H1 (cell line): ENCODE measurements around the gene TMEM41A. TPM values are rescaled to one million over a fixed set of nuclear protein-coding genes. Genes with fewer than 3 reads are reported as not detected.

Source experiments
- CTCF ChIA-PET: fragments of 300-600 bp; sonication (Branson Sonifier 250); formaldehyde crosslinking; loops from one replicate; lab custom pipeline; 2021; ENCODE audit not compliant: partially characterized antibody; lab: Charles Lee
- POLR2A ChIA-PET: fragments of 300-600 bp; sonication (Branson Sonifier 250); formaldehyde crosslinking; loops from one replicate; lab custom pipeline; 2021; ENCODE audit warnings: inconsistent platforms; ENCODE audit not compliant: partially characterized antibody; lab: Charles Lee
- DNase-seq, 2 experiments: peaks; one replicate each; pipeline versions ENCODE4 v3.0.0 to v3.0.0-alpha.2; 2010 to 2022; ENCODE audit warnings: low spot score in 2 of 2, low read depth in 1 of 2, mixed read lengths in 1 of 2
- FAIRE-seq: peaks from 2 replicates; lab custom pipeline; 2011; peaks lifted over from hg19 to GRCh38; lab: Jason Lieb, UNC
- H2AFZ ChIP-seq: 2 replicates; pipeline ENCODE4 v1.8.1; 2012; ENCODE audit warnings: low read length, inconsistent platforms
- H2AK5ac ChIP-seq: 2 replicates; pipeline ENCODE4 v1.6.1; 2013; ENCODE audit warnings: low read depth, low read length
- H2BK120ac ChIP-seq: replicated peaks from 2 replicates; pipeline ENCODE3; 2013; ENCODE audit warnings: low read depth, low read length, inconsistent platforms
- H2BK12ac ChIP-seq: 2 replicates; pipeline ENCODE4 v1.6.1; 2013; ENCODE audit warnings: low read depth, low read length
- H2BK15ac ChIP-seq: 2 replicates; pipeline ENCODE4 v1.6.1; 2013; ENCODE audit warnings: low read length
- H2BK20ac ChIP-seq: 2 replicates; pipeline ENCODE4 v1.6.1; 2013; ENCODE audit warnings: low read length
- H2BK5ac ChIP-seq: 2 replicates; pipeline ENCODE4 v1.6.1; 2013; ENCODE audit warnings: low read depth, low read length
- H3K14ac ChIP-seq: 2 replicates; pipeline ENCODE4 v1.6.1; 2013; ENCODE audit warnings: inconsistent platforms; ENCODE audit not compliant: insufficient read length
- H3K18ac ChIP-seq: 2 replicates; pipeline ENCODE4 v1.6.1; 2013; ENCODE audit warnings: low read length; ENCODE audit errors: extremely low read depth
- H3K23ac ChIP-seq: 2 replicates; pipeline ENCODE4 v1.6.1; 2013; ENCODE audit warnings: inconsistent platforms; ENCODE audit not compliant: insufficient read length
- H3K23me2 ChIP-seq: 2 replicates; pipeline ENCODE4 v1.6.1; 2013; ENCODE audit warnings: low read depth, low read length
- H3K27ac ChIP-seq: 2 replicates; pipeline ENCODE4 v1.6.1; 2011; ENCODE audit warnings: low read depth, low read length, inconsistent platforms
- H3K27me3 ChIP-seq, 4 experiments: replicated peaks in 1 of 4; 1 replicate in 1 of 4; 2 replicates in 3 of 4; pipeline versions ENCODE4 v1.6.1 to v1.8.1; 2011 to 2013; ENCODE audit warnings: low read length in 3 of 4, mild to moderate bottlenecking in 3 of 4, inconsistent platforms in 2 of 4, mixed read lengths in 2 of 4, moderate library complexity in 1 of 4; ENCODE audit not compliant: control insufficient read depth in 3 of 4, insufficient read depth in 3 of 4; ENCODE audit errors: extremely low read depth in 1 of 4
- H3K36me3 ChIP-seq, 4 experiments: 2 replicates each; pipeline versions ENCODE4 v1.6.1 to v1.8.1; 2011 to 2013; ENCODE audit warnings: mild to moderate bottlenecking in 4 of 4, low read length in 3 of 4, moderate library complexity in 2 of 4, control low read depth in 1 of 4, inconsistent platforms in 1 of 4; ENCODE audit not compliant: insufficient read depth in 4 of 4, control insufficient read depth in 2 of 4
- H3K4ac ChIP-seq: replicated peaks from 2 replicates; pipeline ENCODE3; 2013; ENCODE audit warnings: low read length, low read depth, mixed read lengths, inconsistent platforms; ENCODE audit not compliant: insufficient read length
- H3K4me1 ChIP-seq, 4 experiments: replicated peaks in 1 of 4; 1 replicate in 1 of 4; 2 replicates in 3 of 4; pipeline versions ENCODE4 v1.6.1 to v1.8.1; 2011 to 2013; ENCODE audit warnings: low read length in 3 of 4, inconsistent platforms in 2 of 4, mixed read lengths in 1 of 4; ENCODE audit not compliant: insufficient read depth in 4 of 4, control insufficient read depth in 3 of 4
- H3K4me2 ChIP-seq, 2 experiments: 2 replicates each; pipeline versions ENCODE4 v1.6.1 to v1.8.1; 2011 to 2013; ENCODE audit warnings: low read depth in 2 of 2, low read length in 2 of 2, control low read depth in 1 of 2, inconsistent platforms in 1 of 2, mild to moderate bottlenecking in 1 of 2; ENCODE audit not compliant: insufficient read depth in 1 of 2
- H3K4me3 ChIP-seq, 4 experiments: fragments of 200-600, 300-600 bp in 1 of 4; sonication (generic), shearing (Covaris generic), sonication (Bioruptor Twin) in 1 of 4; 2 replicates each; pipeline versions ENCODE4 v1.5.1 to v1.8.1; 2011 to 2016; ENCODE audit warnings: low read length in 4 of 4, low read depth in 3 of 4, control low read depth in 2 of 4, inconsistent platforms in 2 of 4, mild to moderate bottlenecking in 2 of 4, mixed read lengths in 1 of 4, moderate library complexity in 1 of 4; ENCODE audit not compliant: insufficient read depth in 2 of 4; ENCODE audit errors: extremely low read depth in 1 of 4
- H3K56ac ChIP-seq: replicated peaks from 2 replicates; pipeline ENCODE3; 2013; ENCODE audit warnings: low read depth, mild to moderate bottlenecking, mixed read lengths, low read length, inconsistent platforms; ENCODE audit not compliant: insufficient read length
- H3K79me1 ChIP-seq: 2 replicates; pipeline ENCODE4 v1.6.1; 2013; ENCODE audit warnings: low read depth, low read length, control low read depth
- H3K79me2 ChIP-seq, 2 experiments: 2 replicates each; pipeline versions ENCODE4 v1.6.1 to v1.8.1; 2012 to 2013; ENCODE audit warnings: low read length in 2 of 2, mild to moderate bottlenecking in 2 of 2, inconsistent platforms in 1 of 2; ENCODE audit not compliant: insufficient read depth in 2 of 2, control insufficient read depth in 1 of 2
- H3K9ac ChIP-seq, 4 experiments: replicated peaks in 1 of 4; 1 replicate in 1 of 4; 2 replicates in 3 of 4; pipeline versions ENCODE4 v1.6.1 to v1.8.1; 2011 to 2013; ENCODE audit warnings: low read depth in 3 of 4, low read length in 3 of 4, control low read depth in 2 of 4, mild to moderate bottlenecking in 2 of 4, moderate library complexity in 2 of 4, inconsistent platforms in 1 of 4; ENCODE audit errors: extremely low read depth in 1 of 4
- H3K9me3 ChIP-seq, 2 experiments: 2 replicates each; pipeline versions ENCODE4 v1.6.1 to v1.8.1; 2012 to 2013; ENCODE audit warnings: mild to moderate bottlenecking in 2 of 2, moderate library complexity in 2 of 2, control low read depth in 1 of 2, inconsistent platforms in 1 of 2, low read depth in 1 of 2, low read length in 1 of 2, mixed read lengths in 1 of 2; ENCODE audit not compliant: insufficient read depth in 2 of 2
- H4K20me1 ChIP-seq, 2 experiments: replicated peaks in 1 of 2; 2 replicates each; pipeline versions ENCODE3 to v1.8.1; 2011 to 2013; ENCODE audit warnings: inconsistent platforms in 2 of 2, low read length in 2 of 2, mild to moderate bottlenecking in 1 of 2; ENCODE audit not compliant: insufficient read depth in 2 of 2, control insufficient read depth in 1 of 2
- H4K5ac ChIP-seq: 2 replicates; pipeline ENCODE4 v1.6.1; 2013; ENCODE audit warnings: low read length, low read depth, mixed read lengths, inconsistent platforms; ENCODE audit not compliant: insufficient read length
- H4K8ac ChIP-seq: 2 replicates; pipeline ENCODE4 v1.8.0; 2013; ENCODE audit warnings: mild to moderate bottlenecking, moderate library complexity, low read length, inconsistent platforms; ENCODE audit not compliant: insufficient read depth; ENCODE audit errors: extremely low read depth
- H4K91ac ChIP-seq: replicated peaks from 2 replicates; pipeline ENCODE3; 2013; ENCODE audit warnings: low read length, mixed read lengths, inconsistent platforms; ENCODE audit not compliant: insufficient read length
- ATF2 ChIP-seq: IDR thresholded peaks from 2 replicates; pipeline ENCODE4 v1.6.1; 2012; ENCODE audit warnings: low read length, inconsistent platforms
- BACH1 ChIP-seq: IDR thresholded peaks from 2 replicates; pipeline ENCODE4 v1.6.1; 2012; ENCODE audit warnings: low read length, improper control_type of control experiment
- BRCA1 ChIP-seq: IDR thresholded peaks from 2 replicates; pipeline ENCODE4 v1.6.1; 2012; ENCODE audit warnings: low read depth, low read length, improper control_type of control experiment
- CHD1 ChIP-seq: IDR thresholded peaks from 2 replicates; pipeline ENCODE4 v1.6.1; 2012; ENCODE audit warnings: low read depth, low read length, improper control_type of control experiment
- CTBP2 ChIP-seq: IDR thresholded peaks from 2 replicates; pipeline ENCODE4 v1.7.0; 2011; ENCODE audit warnings: borderline replicate concordance, mild to moderate bottlenecking, moderate library complexity, mixed read lengths, low read length; ENCODE audit not compliant: insufficient read depth, insufficient read length
- HDAC6 ChIP-seq: IDR thresholded peaks from one replicate; pipeline ENCODE4 v1.7.1; 2012; ENCODE audit warnings: low read depth, mild to moderate bottlenecking, inconsistent platforms, low read length, moderate library complexity
- KDM5A ChIP-seq: fragments of 200-600 bp; IDR thresholded peaks from 2 replicates; pipeline ENCODE4 v1.7.1; 2012; ENCODE audit warnings: mild to moderate bottlenecking, low read length, inconsistent platforms, mixed read lengths
- MAFK ChIP-seq: IDR thresholded peaks from 2 replicates; pipeline ENCODE4 v1.6.1; 2012; ENCODE audit warnings: low read depth, mild to moderate bottlenecking, improper control_type of control experiment, low read length
- RAD21 ChIP-seq, 2 experiments: IDR thresholded peaks in 1 of 2; conservative IDR thresholded peaks in 1 of 2; 2 replicates each; pipeline ENCODE4 v1.6.1; 2011; ENCODE audit warnings: low read depth in 2 of 2, low read length in 2 of 2, improper control_type of control experiment in 1 of 2, inconsistent platforms in 1 of 2, mild to moderate bottlenecking in 1 of 2, moderate library complexity in 1 of 2
- RXRA ChIP-seq: IDR thresholded peaks from 2 replicates; pipeline ENCODE4 v1.6.1; 2011; ENCODE audit warnings: low read depth, mild to moderate bottlenecking, low read length, moderate library complexity; ENCODE audit not compliant: insufficient read depth
- SUZ12 ChIP-seq: fragments of 200-600 bp; sonication (generic); IDR thresholded peaks from 2 replicates; pipeline ENCODE4 v1.6.1; 2012; ENCODE audit warnings: mild to moderate bottlenecking, inconsistent platforms, low read length, moderate library complexity, mixed read lengths
- TAF7 ChIP-seq: optimal IDR thresholded peaks from 2 replicates; pipeline ENCODE3; 2011; ENCODE audit warnings: low read depth, mild to moderate bottlenecking, inconsistent platforms, low read length, moderate library complexity, borderline replicate concordance
- ZNF274 ChIP-seq: IDR thresholded peaks from 2 replicates; pipeline ENCODE4 v1.7.0; 2012; ENCODE audit warnings: low read length, borderline replicate concordance; ENCODE audit errors: extremely low read depth
- WGBS, 2 experiments: shearing (Covaris generic) in 1 of 2; methylation state at CpG; one replicate each; pipeline versions ENCODE4 v1.1.6 to v1.1.7; 2013 to 2015; ENCODE audit warnings: low lambda C conversion rate in 2 of 2, mixed read lengths in 2 of 2, inconsistent platforms in 1 of 2, low coverage in 1 of 2, missing lambda C conversion rate in 1 of 2; ENCODE audit not compliant: insufficient replicate concordance in 2 of 2, insufficient coverage in 1 of 2, insufficient read length in 1 of 2; ENCODE audit errors: extremely low coverage in 1 of 2, missing lambda C conversion rate in 1 of 2; 5-methylcytosine and 5-hydroxymethylcytosine counted together
- polyA plus RNA-seq, 7 experiments: library from polyadenylated mRNA; depleted of rRNA in 3 of 7; stranded (reverse) in 5 of 7; unstranded in 2 of 7; fragments of >200 nt in 5 of 7; fragments of 200-250 nt in 2 of 7; gene quantifications; 1 replicate in 5 of 7; 2 replicates in 1 of 7; 4 replicates in 1 of 7; pipeline versions ENCODE4 v1.2.1 to v1.2.3, GENCODE V29; 2011 to 2013; ENCODE audit warnings: missing spikeins in 2 of 7, mixed read lengths in 2 of 7
- total RNA-seq: library from RNA; stranded (reverse); fragmentation: NEBNext Ultra II Directional; extraction: Animal tissue kit (Norgen Biotek cat#: 25700); gene quantifications from 2 replicates; pipeline ENCODE4 v1.2.1, GENCODE V29; 2021

TMEM41A gene
- total and polyA plus RNA-seq, 2 of the 8 experiments (the other 6 are each of a cell fraction or from before 2014, with no cell fraction given): 14.1 to 17.5 TPM

DNA sequence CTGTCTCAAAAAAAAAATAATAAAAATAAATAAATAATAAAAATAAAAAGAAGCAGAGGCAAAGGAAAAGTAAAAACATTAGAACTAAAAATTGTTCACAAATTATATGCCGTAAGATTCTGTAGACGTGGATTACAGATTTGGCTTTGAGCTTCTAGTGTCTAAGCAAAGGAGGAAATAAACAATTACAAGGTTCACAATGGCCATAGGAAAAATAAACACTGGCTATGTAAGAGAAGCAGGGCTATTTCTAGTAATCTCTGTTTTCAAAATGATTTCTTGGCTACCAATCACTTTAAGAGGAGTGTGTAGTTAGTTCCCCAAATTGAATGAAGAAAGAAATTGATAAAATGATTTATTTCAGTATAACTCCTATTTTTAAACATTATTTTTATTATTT is 54.5 kb downstream of the TMEM41A start:
- CTCF ChIA-PET: interaction anchor here (0.9 to 1.4 kb wide), 2 partner anchors 9 to 129 kb away, joined by 3 to 4 read pairs; no protein-coding TSS in a partner anchor
- Histone ChIP-seq H2BK12ac (no peak overlapping the region), H3K27ac (no peak overlapping the region), H3K9me3 (no peaks in the 10 kb centered on the region), H3K4ac (no peak overlapping the region), H3K9ac (no peak overlapping the region), H2BK120ac (no peak overlapping the region), H3K36me3 (no peaks in the 10 kb centered on the region), H3K4me1 (no peaks in the 10 kb centered on the region), H4K91ac (no peak overlapping the region), H3K79me1 (no peaks in the 10 kb centered on the region), H2BK20ac (no peak overlapping the region), H3K18ac (no peak overlapping the region), H3K79me2 (no peaks in the 10 kb centered on the region), H3K56ac (no peak overlapping the region), H4K20me1 (no peaks in the 10 kb centered on the region), H3K4me2 (no peak overlapping the region), H2AK5ac (no peak overlapping the region), H2AFZ (no peak overlapping the region), H4K8ac (no peak overlapping the region), H2BK15ac (no peak overlapping the region), H3K23ac (no peak overlapping the region), H4K5ac (no peak overlapping the region), H2BK5ac (no peak overlapping the region), H3K4me3 (no peak overlapping the region), H3K23me2 (no peaks in the 10 kb centered on the region), H3K27me3 (no peaks in the 10 kb centered on the region), H3K14ac (no peak overlapping the region)
- FAIRE-seq: no peak
- 71% methylated on average over 2 of the region's 2 CpGs; no CpG with 5 or more reads in 1 of the 2 experiments for WGBS, 2 experiments
- POLR2A ChIA-PET: no interaction called here
- DNase-seq: no peak
- TF ChIP-seq RXRA (no peak), RAD21 (IDR thresholded peaks at IDR 0.05 in 1 of 2, conservative IDR thresholded peaks at IDR 0.05 in 1 of 2; ENCODE audit: low read depth in 2 of 2, low read length in 2 of 2) (no peak), BACH1 (no peak), TAF7 (no peak), BRCA1 (no peak), ZNF274 (no peak), CHD1 (no peak), KDM5A (no peak), ATF2 (no peak), SUZ12 (no peak), MAFK (no peak), HDAC6 (no peak), CTBP2 (no peak)
